Fibroblast of skin of scalp (primary cell): ENCODE data around the gene MAP3K14.
"Not testable (repeated sequence)": the region's sequence is repeated elsewhere in the genome, so short reads cannot be mapped to it uniquely, and the experiment has no call there.

ENCODE experiments used
- DNase-seq: peaks from one replicate; pipeline ENCODE4 v3.0.0-alpha.2; 2013

The MAP3K14 gene

GRCh38 chr17:45314741-45315647, 1.8 kb downstream of the MAP3K14 start:
- DNase-seq: no peak

- no peak for DNase-seq
Observed at GRCh38 chr17:45313996-45314740, 2.7 kb downstream of the MAP3K14 start.

GRCh38 chr17:45313421-45313771, 3.4 kb downstream of the MAP3K14 start:
- no peak for DNase-seq

GRCh38 chr17:45312477-45313420, 4.1 kb downstream of the MAP3K14 start:
- DNase-seq: no peak

- no peak for DNase-seq
Observed at GRCh38 chr17:45311760-45312476, 4.9 kb downstream of the MAP3K14 start.

GRCh38 chr17:45311401-45311759, 5.4 kb downstream of the MAP3K14 start:
- no peak for DNase-seq

GRCh38 chr17:45310380-45311324, 6.2 kb downstream of the MAP3K14 start:
- no peak for DNase-seq

- DNase-seq: no peak
Observed at GRCh38 chr17:45309400-45309799, 7.4 kb downstream of the MAP3K14 start.

GRCh38 chr17:45308840-45309239, 8.0 kb downstream of the MAP3K14 start:
- DNase-seq: no peak

- no peak for DNase-seq
Observed at GRCh38 chr17:45308016-45308365, 8.8 kb downstream of the MAP3K14 start.

- peak; percentile 80 for DNase-seq
Observed at GRCh38 chr17:45307290-45308015, 9.4 kb downstream of the MAP3K14 start.

- no peak for DNase-seq
Observed at GRCh38 chr17:45306623-45307022, 10.2 kb downstream of the MAP3K14 start.

- no peak for DNase-seq
Observed at GRCh38 chr17:45306094-45306493, 10.7 kb downstream of the MAP3K14 start.

GRCh38 chr17:45305530-45306087, 11.2 kb downstream of the MAP3K14 start:
- DNase-seq: peak; percentile 65

GRCh38 chr17:45302649-45303173, 14.1 kb downstream of the MAP3K14 start:
- DNase-seq: peak; percentile 55

- not testable (repeated sequence) for DNase-seq
Observed at GRCh38 chr17:45302220-45302619, 14.6 kb downstream of the MAP3K14 start.

- DNase-seq: no peak
Observed at GRCh38 chr17:45301674-45302073, 15.1 kb downstream of the MAP3K14 start.

GRCh38 chr17:45300060-45300751, 16.6 kb downstream of the MAP3K14 start:
- no peak for DNase-seq

GRCh38 chr17:45299361-45299760, 17.5 kb downstream of the MAP3K14 start:
- no peak for DNase-seq
